DND-41 (cell line): ENCODE results near the gene CD72.

Source experiments
- ATAC-seq: fragments of 200-7000 bp; cut with Tn5 transposase; 3 replicates; pipeline ENCODE4 v1.9.1; 2021; ENCODE audit warnings: low read depth; ENCODE audit not compliant: insufficient read depth
- DNase-seq: peaks from one replicate; pipeline ENCODE4 v3.0.0-alpha.2; 2020
- H2AFZ ChIP-seq: 2 replicates; pipeline ENCODE4 v1.6.0; 2012; ENCODE audit warnings: low read depth, low read length
- H3K27ac ChIP-seq: 2 replicates; pipeline ENCODE4 v1.5.1; 2012; ENCODE audit warnings: low read length, inconsistent platforms
- H3K27me3 ChIP-seq: fragments of 200-600 bp; sonication (generic); 2 replicates; pipeline ENCODE4 v1.6.0; 2012; ENCODE audit warnings: low read length, mild to moderate bottlenecking, inconsistent platforms; ENCODE audit not compliant: insufficient read depth, poor library complexity
- H3K36me3 ChIP-seq: 2 replicates; pipeline ENCODE4 v1.5.1; 2012; ENCODE audit warnings: low read length, inconsistent platforms; ENCODE audit not compliant: insufficient read depth
- H3K4me1 ChIP-seq: 2 replicates; pipeline ENCODE4 v1.5.1; 2012; ENCODE audit warnings: mild to moderate bottlenecking, low read length; ENCODE audit not compliant: insufficient read depth
- H3K4me2 ChIP-seq: 2 replicates; pipeline ENCODE4 v1.6.0; 2012; ENCODE audit warnings: mild to moderate bottlenecking, moderate library complexity, low read length, inconsistent platforms; ENCODE audit not compliant: insufficient read depth
- H3K4me3 ChIP-seq, 2 experiments: fragments of 200-600 bp in 1 of 2; shearing (Covaris generic) in 1 of 2; 2 replicates each; pipeline ENCODE4 v1.5.1; 2012 to 2016; ENCODE audit warnings: inconsistent platforms in 2 of 2, low read length in 2 of 2, mild to moderate bottlenecking in 2 of 2, low read depth in 1 of 2, moderate library complexity in 1 of 2
- H3K79me2 ChIP-seq: 2 replicates; pipeline ENCODE4 v1.6.0; 2012; ENCODE audit warnings: low read length, inconsistent platforms; ENCODE audit not compliant: insufficient read depth
- H3K9ac ChIP-seq: 2 replicates; pipeline ENCODE4 v1.6.0; 2012; ENCODE audit warnings: low read depth, mild to moderate bottlenecking, inconsistent platforms, low read length, moderate library complexity
- H3K9me3 ChIP-seq: 2 replicates; pipeline ENCODE4 v1.5.1; 2012; ENCODE audit warnings: low read length, moderate library complexity, mild to moderate bottlenecking, inconsistent platforms; ENCODE audit not compliant: insufficient read depth, severe bottlenecking
- H4K20me1 ChIP-seq: 2 replicates; pipeline ENCODE4 v1.6.0; 2012; ENCODE audit warnings: low read length; ENCODE audit not compliant: insufficient read depth
- CTCF ChIP-seq: IDR thresholded peaks from 2 replicates; pipeline ENCODE4 v1.5.1; 2012; ENCODE audit warnings: borderline replicate concordance, low read length, moderate library complexity, mild to moderate bottlenecking; ENCODE audit not compliant: poor library complexity, severe bottlenecking; ENCODE audit errors: extremely low read depth
- EZH2 ChIP-seq: IDR thresholded peaks from 3 replicates; pipeline ENCODE4 v1.6.1; 2012; ENCODE audit warnings: borderline replicate concordance, low read depth, mild to moderate bottlenecking, moderate library complexity, low read length, inconsistent platforms; ENCODE audit not compliant: severe bottlenecking

CD72 gene

GRCh38 chr9:35653611-35654010 is 35.4 kb upstream of the CD72 start:
- Histone ChIP-seq H3K9ac (no peak overlapping the region), H3K4me3 (no peak overlapping the region), H3K36me3 (peaks cover 17% of the 10 kb centered on the region; the same call in 1 of the 2 replicates), H2AFZ (no peak overlapping the region), H3K27me3 (no peaks in the 10 kb centered on the region), H3K27ac (no peak overlapping the region), H3K9me3 (no peaks in the 10 kb centered on the region), H3K4me2 (no peak overlapping the region), H4K20me1 (no peaks in the 10 kb centered on the region), H3K4me1 (peaks cover 53% of the 10 kb centered on the region), H3K79me2 (peaks cover 30% of the 10 kb centered on the region)
- ATAC-seq (no peak), DNase-seq (no peak)
- TF ChIP-seq EZH2, result no peak
- TF ChIP-seq CTCF, result no peak

- Histone ChIP-seq H3K27ac (no peak overlapping the region), H2AFZ (no peak overlapping the region), H3K9me3 (no peaks in the 10 kb centered on the region), H3K4me2 (no peak overlapping the region), H4K20me1 (no peaks in the 10 kb centered on the region), H3K36me3 (peaks cover 19% of the 10 kb centered on the region; the same call in 1 of the 2 replicates), H3K79me2 (peaks cover 30% of the 10 kb centered on the region), H3K4me3 (no peak overlapping the region), H3K4me1 (peaks cover 60% of the 10 kb centered on the region), H3K9ac (no peak overlapping the region), H3K27me3 (no peaks in the 10 kb centered on the region)
- ATAC-seq, result no peak
- TF ChIP-seq EZH2, result no peak
- TF ChIP-seq CTCF, result no peak
- DNase-seq, result no peak
Measured at GRCh38 chr9:35652829-35653209, 34.6 kb upstream of the CD72 start.

GRCh38 chr9:35651956-35652828 is 34.0 kb upstream of the CD72 start:
- Histone ChIP-seq H3K4me2 (no peak overlapping the region), H2AFZ (no peak overlapping the region), H3K4me1 (peaks cover 60% of the 10 kb centered on the region), H3K36me3 (peaks cover 19% of the 10 kb centered on the region; the same call in 1 of the 2 replicates), H3K4me3 (no peak overlapping the region), H3K79me2 (peaks cover 30% of the 10 kb centered on the region), H3K27ac (no peak overlapping the region), H3K9ac (0 out of 2 replicates have a peak overlapping the region, but pooled peaks have one; percentile 95), H4K20me1 (no peaks in the 10 kb centered on the region), H3K9me3 (no peaks in the 10 kb centered on the region), H3K27me3 (no peaks in the 10 kb centered on the region)
- TF ChIP-seq EZH2 (no peak), CTCF (no peak)
- DNase-seq (no peak), ATAC-seq (no peak)
